ENCODE data around the gene MAD1L1. TPM values are rescaled to one million over a fixed set of nuclear protein-coding genes. Genes with fewer than 3 reads are reported as not detected.
A peak's percentile ranks its signal among the peaks of the same experiment; 100 is the strongest.

The MAD1L1 gene
- total and polyA plus RNA-seq, 7 experiments from 2014 or later: 112 to 314 (median 136) TPM

DNA sequence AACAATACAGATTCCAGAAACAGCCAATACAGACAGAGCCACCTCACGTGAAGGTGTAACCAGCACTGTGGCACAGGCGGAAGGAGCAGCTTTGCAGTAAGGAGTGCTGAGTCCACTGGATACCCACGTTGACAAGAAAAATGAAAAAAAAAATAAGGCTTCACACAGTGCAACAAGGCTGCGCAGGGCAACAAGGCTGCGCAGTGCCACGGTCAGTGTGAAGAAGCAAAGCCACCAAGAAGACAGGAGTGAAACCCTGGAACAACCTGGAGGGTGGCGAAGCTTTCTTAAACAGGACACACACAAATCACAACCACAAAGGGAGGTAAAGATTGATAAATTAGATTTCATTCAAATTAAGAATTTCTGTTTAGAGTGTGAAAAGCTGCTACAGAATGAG, 204.0 kb downstream of the MAD1L1 start:
- H3K9me3 Mint-ChIP-seq: peaks cover 6 to 54% (median 25%) of the 10 kb centered on the region in 11 donors
- no peak overlapping the region for H3K4me3 Mint-ChIP-seq
- Histone ChIP-seq H3K9me3 (ENCODE audit: control insufficient read depth in 2 of 3, low read length in 3 of 3) (peaks cover 0 to 13% (median 8%) of the 10 kb centered on the region in 3 experiments), H3K4me1 (ENCODE audit: control insufficient read depth in 2 of 2, insufficient read depth in 2 of 2, low read length in 2 of 2) (peaks cover 17% of the 10 kb centered on the region in 2 donors), H3K36me3 (ENCODE audit: control insufficient read depth in 2 of 3, insufficient read depth in 3 of 3, low read length in 3 of 3) (no peaks in the 10 kb centered on the region), H3K27ac (ENCODE audit: low read depth, low read length) (no peak overlapping the region), H3K27me3 (ENCODE audit: control insufficient read depth in 2 of 2, insufficient read depth in 2 of 2, low read length in 2 of 2) (no peaks in the 10 kb centered on the region), H3K4me3 (ENCODE audit: low read length) (no peak overlapping the region)
- H3K27me3 Mint-ChIP-seq: no peaks in the 10 kb centered on the region
- ATAC-seq (no peak), DNase-seq (no peak)
- peaks cover 19 to 44% (median 40%) of the 10 kb centered on the region in 5 donors for H3K36me3 Mint-ChIP-seq
- POLR2A ChIA-PET: no interaction called here
- CTCF ChIA-PET: no interaction called here
- H3K27ac Mint-ChIP-seq: no peak overlapping the region
- H3K4me1 Mint-ChIP-seq: peaks cover 17 to 36% (median 32%) of the 10 kb centered on the region in 7 donors
- intact Hi-C loops (cut with micrococcal nuclease): no loop called here

DNA sequence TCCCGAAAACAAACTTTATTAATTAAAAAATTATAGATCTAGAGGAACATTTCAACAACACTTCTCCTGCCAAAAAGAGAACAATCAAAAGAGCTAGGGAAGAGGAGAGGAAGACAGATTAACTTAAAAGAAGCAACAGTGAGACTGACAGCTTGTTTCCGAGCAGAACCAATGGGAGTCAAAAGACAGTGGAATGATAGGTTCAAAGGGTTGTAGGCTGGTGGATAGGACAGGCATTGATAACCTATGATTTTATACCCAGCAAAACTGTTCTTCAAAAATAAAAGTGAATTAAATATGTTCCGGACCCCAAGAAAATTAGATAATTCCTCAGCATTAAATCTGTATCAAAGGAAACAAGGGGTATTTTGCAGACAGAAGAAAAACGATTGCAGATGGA, 207.6 kb downstream of the MAD1L1 start:
- ATAC-seq: no peak
- Mint-ChIP-seq H3K36me3 (peaks cover 19 to 44% (median 38%) of the 10 kb centered on the region in 5 donors), H3K27me3 (no peaks in the 10 kb centered on the region), H3K9me3 (peaks cover 6 to 54% (median 25%) of the 10 kb centered on the region in 11 donors), H3K27ac (peak overlapping the region in 1 of 9 donors; percentile 19), H3K4me1 (peaks cover 7 to 32% (median 21%) of the 10 kb centered on the region in 7 donors), H3K4me3 (no peak overlapping the region)
- intact Hi-C loops (cut with micrococcal nuclease): no loop called here
- CTCF ChIA-PET: no interaction called here
- POLR2A ChIA-PET: no interaction called here
- peak in 1 of 9 donors; percentile 2 for DNase-seq
- no peak overlapping the region for H3K27ac ChIP-seq (ENCODE audit: low read depth, low read length)
- H3K27me3 ChIP-seq (ENCODE audit: control insufficient read depth in 2 of 2, insufficient read depth in 2 of 2, low read length in 2 of 2): no peaks in the 10 kb centered on the region
- no peaks in the 10 kb centered on the region for H3K36me3 ChIP-seq (ENCODE audit: control insufficient read depth in 2 of 3, insufficient read depth in 3 of 3, low read length in 3 of 3)
- H3K4me3 ChIP-seq (ENCODE audit: low read length): no peak overlapping the region
- H3K9me3 ChIP-seq (ENCODE audit: control insufficient read depth in 2 of 3, low read length in 3 of 3): peaks cover 0 to 13% (median 8%) of the 10 kb centered on the region in 3 experiments
- peaks cover 0 to 4% of the 10 kb centered on the region in 2 donors for H3K4me1 ChIP-seq (ENCODE audit: control insufficient read depth in 2 of 2, insufficient read depth in 2 of 2, low read length in 2 of 2)

DNA sequence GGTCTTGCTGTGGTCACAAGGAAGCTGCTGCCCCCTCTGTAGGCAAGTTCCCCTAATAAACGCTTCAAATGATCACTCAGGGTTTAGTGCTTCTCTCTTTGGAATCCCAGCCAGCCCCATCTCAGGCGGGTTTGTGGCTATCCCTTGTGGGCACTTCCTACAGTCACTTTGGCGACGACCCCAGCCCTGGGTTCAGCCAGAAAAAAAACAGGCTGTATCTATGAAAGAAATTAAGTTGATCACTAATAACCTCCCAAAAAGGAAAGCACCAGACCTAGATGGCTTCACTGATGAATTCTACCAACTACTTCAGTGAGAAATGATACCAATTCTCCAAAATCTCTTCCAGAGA, 208.2 kb downstream of the MAD1L1 start:
- Histone ChIP-seq H3K27me3 (ENCODE audit: control insufficient read depth in 2 of 2, insufficient read depth in 2 of 2, low read length in 2 of 2) (no peaks in the 10 kb centered on the region), H3K4me1 (ENCODE audit: control insufficient read depth in 2 of 2, insufficient read depth in 2 of 2, low read length in 2 of 2) (peaks cover 0 to 10% of the 10 kb centered on the region in 2 donors), H3K4me3 (ENCODE audit: low read length) (no peak overlapping the region), H3K36me3 (ENCODE audit: control insufficient read depth in 2 of 3, insufficient read depth in 3 of 3, low read length in 3 of 3) (no peaks in the 10 kb centered on the region), H3K27ac (ENCODE audit: low read depth, low read length) (no peak overlapping the region), H3K9me3 (ENCODE audit: control insufficient read depth in 2 of 3, low read length in 3 of 3) (peaks cover 0 to 13% (median 8%) of the 10 kb centered on the region in 3 experiments)
- no peak for ATAC-seq
- peaks cover 6 to 54% (median 25%) of the 10 kb centered on the region in 11 donors for H3K9me3 Mint-ChIP-seq
- intact Hi-C loops (cut with micrococcal nuclease): no loop called here
- H3K4me1 Mint-ChIP-seq: peaks cover 9 to 32% (median 25%) of the 10 kb centered on the region in 7 donors
- CTCF ChIA-PET: no interaction called here
- no peak for DNase-seq
- POLR2A ChIA-PET: no interaction called here
- peaks cover 19 to 40% (median 37%) of the 10 kb centered on the region in 5 donors for H3K36me3 Mint-ChIP-seq
- H3K27me3 Mint-ChIP-seq: no peaks in the 10 kb centered on the region
- H3K4me3 Mint-ChIP-seq: no peak overlapping the region
- H3K27ac Mint-ChIP-seq: no peak overlapping the region

DNA sequence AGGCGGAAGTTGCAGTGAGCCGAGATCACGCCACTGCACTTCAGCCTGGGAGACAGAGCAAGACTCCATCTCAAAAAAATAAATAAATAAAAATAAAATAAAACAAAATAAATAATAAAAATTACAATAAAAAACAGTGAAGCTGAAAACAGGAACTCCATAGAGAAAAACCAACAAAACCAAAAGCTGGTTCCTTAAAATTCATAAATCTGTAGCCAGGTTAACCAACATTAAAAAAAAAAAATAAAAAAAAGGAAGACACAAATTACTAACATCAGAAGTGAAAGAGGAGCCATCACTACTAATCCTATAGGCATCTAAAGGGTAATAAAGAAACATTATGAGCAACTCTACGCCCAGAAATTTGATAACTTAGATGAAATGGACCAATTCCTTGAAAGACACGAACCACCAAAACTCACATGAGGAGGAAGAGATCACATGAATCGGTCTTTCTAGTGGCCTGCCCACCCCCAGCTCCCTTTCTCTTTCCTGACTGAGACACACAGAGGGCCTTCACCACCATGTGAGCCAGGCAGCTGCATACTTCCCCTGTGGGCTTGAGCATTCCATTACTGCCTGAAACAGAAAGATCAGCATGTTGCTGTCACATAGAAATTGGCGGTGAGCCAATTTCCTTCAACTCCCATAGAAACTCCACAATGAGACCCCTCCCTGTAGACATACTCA, 208.7 kb downstream of the MAD1L1 start:
- no peak for DNase-seq
- peaks cover 0 to 13% (median 8%) of the 10 kb centered on the region in 3 experiments for H3K9me3 ChIP-seq (ENCODE audit: control insufficient read depth in 2 of 3, low read length in 3 of 3)
- H3K27ac ChIP-seq (ENCODE audit: low read depth, low read length): no peak overlapping the region
- no peaks in the 10 kb centered on the region for H3K27me3 Mint-ChIP-seq
- H3K9me3 Mint-ChIP-seq: peaks cover 4 to 50% (median 21%) of the 10 kb centered on the region in 11 donors
- no peak overlapping the region for H3K4me3 ChIP-seq (ENCODE audit: low read length)
- intact Hi-C loops (cut with micrococcal nuclease): no loop called here
- CTCF ChIA-PET: no interaction called here
- ATAC-seq: no peak
- H3K4me1 Mint-ChIP-seq: peaks cover 10 to 30% (median 25%) of the 10 kb centered on the region in 7 donors
- H3K27me3 ChIP-seq (ENCODE audit: control insufficient read depth in 2 of 2, insufficient read depth in 2 of 2, low read length in 2 of 2): no peaks in the 10 kb centered on the region
- H3K36me3 Mint-ChIP-seq: peaks cover 19 to 37% (median 34%) of the 10 kb centered on the region in 5 donors
- no peak overlapping the region for H3K4me3 Mint-ChIP-seq
- H3K4me1 ChIP-seq (ENCODE audit: control insufficient read depth in 2 of 2, insufficient read depth in 2 of 2, low read length in 2 of 2): peaks cover 0 to 15% of the 10 kb centered on the region in 2 donors
- POLR2A ChIA-PET: no interaction called here
- no peaks in the 10 kb centered on the region for H3K36me3 ChIP-seq (ENCODE audit: control insufficient read depth in 2 of 3, insufficient read depth in 3 of 3, low read length in 3 of 3)
- H3K27ac Mint-ChIP-seq: no peak overlapping the region

DNA sequence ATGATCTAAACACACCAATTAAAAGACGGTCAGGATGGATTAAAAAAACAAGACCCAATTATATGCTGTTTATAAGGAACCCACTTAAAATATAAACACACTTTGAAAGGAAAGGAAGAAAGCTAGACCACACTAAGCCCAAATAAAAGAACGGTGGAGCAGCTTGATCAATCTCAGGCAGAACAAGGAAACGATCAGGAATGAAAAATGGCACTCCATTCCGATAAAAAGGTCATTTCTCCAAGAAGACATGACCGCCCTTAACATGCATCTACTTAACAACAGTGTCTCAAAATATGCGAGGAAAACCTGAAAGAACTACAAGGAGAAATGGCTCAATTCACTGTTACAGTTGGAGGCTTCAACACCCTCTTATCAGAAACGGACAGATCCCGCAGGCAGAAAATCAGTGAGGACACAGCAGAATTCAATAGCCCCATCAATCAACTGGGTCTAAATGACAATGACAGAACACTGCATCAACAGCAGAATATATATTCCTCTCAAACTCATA, 210.0 kb downstream of the MAD1L1 start:
- Mint-ChIP-seq H3K27me3 (no peaks in the 10 kb centered on the region), H3K4me3 (no peak overlapping the region), H3K27ac (no peak overlapping the region), H3K36me3 (peaks cover 13 to 35% (median 26%) of the 10 kb centered on the region in 5 donors), H3K4me1 (peaks cover 13 to 34% (median 29%) of the 10 kb centered on the region in 7 donors), H3K9me3 (peaks cover 2 to 38% (median 15%) of the 10 kb centered on the region in 11 donors)
- CTCF ChIA-PET: no interaction called here
- DNase-seq (no peak), ATAC-seq (no peak)
- Histone ChIP-seq H3K27ac (ENCODE audit: low read depth, low read length) (no peak overlapping the region), H3K36me3 (ENCODE audit: control insufficient read depth in 2 of 3, insufficient read depth in 3 of 3, low read length in 3 of 3) (no peaks in the 10 kb centered on the region), H3K4me3 (ENCODE audit: low read length) (no peak overlapping the region), H3K9me3 (ENCODE audit: control insufficient read depth in 2 of 3, low read length in 3 of 3) (peaks cover 0 to 6% (median 4%) of the 10 kb centered on the region in 3 experiments), H3K27me3 (ENCODE audit: control insufficient read depth in 2 of 2, insufficient read depth in 2 of 2, low read length in 2 of 2) (no peaks in the 10 kb centered on the region), H3K4me1 (ENCODE audit: control insufficient read depth in 2 of 2, insufficient read depth in 2 of 2, low read length in 2 of 2) (peaks cover 0 to 16% of the 10 kb centered on the region in 2 donors)
- POLR2A ChIA-PET: interaction anchor here (0.6 kb wide), 1 partner anchor 178 kb away, joined by 7 read pairs; no protein-coding TSS in a partner anchor
- intact Hi-C loops (cut with micrococcal nuclease): no loop called here

DNA sequence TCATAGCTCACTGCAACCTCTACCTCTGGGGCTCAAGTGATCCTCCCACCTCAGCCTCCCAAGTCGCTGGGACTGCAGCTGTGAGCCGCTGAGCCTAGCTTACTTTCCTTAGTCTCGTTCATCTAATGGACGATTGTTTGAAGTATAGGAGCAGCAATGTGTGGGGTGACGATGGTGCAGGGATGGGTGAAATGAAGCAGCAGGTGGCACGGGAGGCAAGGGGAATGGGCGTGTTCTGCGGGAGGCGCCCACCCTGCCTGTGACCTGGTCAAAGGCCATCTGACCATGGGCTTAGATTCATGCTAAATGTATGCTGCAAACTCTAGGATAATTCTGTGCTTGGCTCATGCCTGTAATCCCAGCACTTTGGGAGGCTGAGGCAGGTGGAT, 210.7 kb downstream of the MAD1L1 start:
- H3K27ac ChIP-seq (ENCODE audit: low read depth, low read length): no peak overlapping the region
- peaks cover 0 to 6% (median 4%) of the 10 kb centered on the region in 3 experiments for H3K9me3 ChIP-seq (ENCODE audit: control insufficient read depth in 2 of 3, low read length in 3 of 3)
- CTCF ChIA-PET: no interaction called here
- peaks cover 0 to 16% of the 10 kb centered on the region in 2 donors for H3K4me1 ChIP-seq (ENCODE audit: control insufficient read depth in 2 of 2, insufficient read depth in 2 of 2, low read length in 2 of 2)
- no peak for ATAC-seq
- no peaks in the 10 kb centered on the region for H3K27me3 Mint-ChIP-seq
- peaks cover 13 to 36% (median 31%) of the 10 kb centered on the region in 7 donors for H3K4me1 Mint-ChIP-seq
- H3K36me3 Mint-ChIP-seq: peaks cover 9 to 27% (median 20%) of the 10 kb centered on the region in 5 donors
- intact Hi-C loops (cut with micrococcal nuclease): no loop called here
- POLR2A ChIA-PET: no interaction called here
- DNase-seq: peak in 1 of 9 donors; percentile 2
- no peak overlapping the region for H3K4me3 ChIP-seq (ENCODE audit: low read length)
- H3K36me3 ChIP-seq (ENCODE audit: control insufficient read depth in 2 of 3, insufficient read depth in 3 of 3, low read length in 3 of 3): no peaks in the 10 kb centered on the region
- H3K27ac Mint-ChIP-seq: peak overlapping the region in 1 of 9 donors; percentile 10
- H3K9me3 Mint-ChIP-seq: peaks cover 2 to 30% (median 15%) of the 10 kb centered on the region in 11 donors
- H3K4me3 Mint-ChIP-seq: no peak overlapping the region
- no peaks in the 10 kb centered on the region for H3K27me3 ChIP-seq (ENCODE audit: control insufficient read depth in 2 of 2, insufficient read depth in 2 of 2, low read length in 2 of 2)
